GM21737 (cell line): ENCODE measurements around the gene VPS9D1.
A peak's percentile ranks its signal among the peaks of the same experiment; 100 is the strongest.
"Not testable (repeated sequence)": the region's sequence is repeated elsewhere in the genome, so short reads cannot be mapped to it uniquely, and the experiment has no call there.

Experiments used
- ATAC-seq: cut with Tn5 transposase; IDR thresholded peaks from one replicate; pipeline ENCODE4 v1.9.1; 2021; ENCODE audit warnings: mild to moderate bottlenecking, moderate library complexity; ENCODE audit not compliant: unreplicated experiment

VPS9D1 gene

GRCh38 chr16:89695875-89696669, 24.6 kb downstream of the VPS9D1 start:
- no peak for ATAC-seq

- ATAC-seq: no peak
Measured at GRCh38 chr16:89695086-89695874, 25.4 kb downstream of the VPS9D1 start.

- not testable (repeated sequence) for ATAC-seq
Measured at GRCh38 chr16:89694784-89695085, 26.0 kb downstream of the VPS9D1 start.

GRCh38 chr16:89693931-89694783, 26.5 kb downstream of the VPS9D1 start:
- ATAC-seq: no peak

GRCh38 chr16:89693289-89693731, 27.4 kb downstream of the VPS9D1 start:
- no peak for ATAC-seq

GRCh38 chr16:89691986-89692569, 28.6 kb downstream of the VPS9D1 start:
- no peak for ATAC-seq

GRCh38 chr16:89691231-89691985, 29.3 kb downstream of the VPS9D1 start:
- no peak for ATAC-seq

GRCh38 chr16:89690392-89690901, 30.3 kb downstream of the VPS9D1 start:
- no peak for ATAC-seq

GRCh38 chr16:89689621-89690020, 31.1 kb downstream of the VPS9D1 start:
- not testable (repeated sequence) for ATAC-seq

- no peak for ATAC-seq
Measured at GRCh38 chr16:89689142-89689541, 31.6 kb downstream of the VPS9D1 start.

- ATAC-seq: no peak
Measured at GRCh38 chr16:89688395-89688794, 32.3 kb downstream of the VPS9D1 start.

- ATAC-seq: peak; percentile 45
Measured at GRCh38 chr16:89687092-89687940, 33.4 kb downstream of the VPS9D1 start.

- peak; percentile 72 for ATAC-seq
Measured at GRCh38 chr16:89686520-89687091, 34.1 kb downstream of the VPS9D1 start, which contains the start of gene CDK10. TSS of gene CDK10 (plus strand) at chr16:89686689. CDS start at chr16:89686711, 22 bp downstream.

GRCh38 chr16:89685916-89686315, 34.8 kb downstream of the VPS9D1 start:
- ATAC-seq: no peak

GRCh38 chr16:89678258-89678657, 42.4 kb downstream of the VPS9D1 start:
- ATAC-seq: no peak

- ATAC-seq: no peak
Measured at GRCh38 chr16:89672177-89672941, 48.3 kb downstream of the VPS9D1 start.

- ATAC-seq: not testable (repeated sequence)
Measured at GRCh38 chr16:89671565-89671964, 49.1 kb downstream of the VPS9D1 start.
